Measurements from ENCODE around the gene MRPL20. TPM values are rescaled to one million over a fixed set of nuclear protein-coding genes. Genes with fewer than 3 reads are reported as not detected.
"Not testable (repeated sequence)": the region's sequence is repeated elsewhere in the genome, so short reads cannot be mapped to it uniquely, and the experiment has no call there.

Gene MRPL20
- total RNA-seq, 1 donor from 2014 or later, result 108 TPM

- H3K27ac Mint-ChIP-seq, result peak overlapping the region; percentile 66
- peak; percentile 72 for DNase-seq (ENCODE audit: extremely low spot score, unreplicated experiment)
- no peaks in the 10 kb centered on the region for H3K9me3 Mint-ChIP-seq
- peaks cover 9% of the 10 kb centered on the region for H3K4me1 Mint-ChIP-seq (ENCODE audit: unreplicated experiment)
- no peaks in the 10 kb centered on the region for H3K36me3 Mint-ChIP-seq
- H3K27me3 Mint-ChIP-seq, result no peaks in the 10 kb centered on the region
- peak overlapping the region; percentile 51 for H3K4me3 Mint-ChIP-seq
- TF ChIP-seq, protein P1, sequence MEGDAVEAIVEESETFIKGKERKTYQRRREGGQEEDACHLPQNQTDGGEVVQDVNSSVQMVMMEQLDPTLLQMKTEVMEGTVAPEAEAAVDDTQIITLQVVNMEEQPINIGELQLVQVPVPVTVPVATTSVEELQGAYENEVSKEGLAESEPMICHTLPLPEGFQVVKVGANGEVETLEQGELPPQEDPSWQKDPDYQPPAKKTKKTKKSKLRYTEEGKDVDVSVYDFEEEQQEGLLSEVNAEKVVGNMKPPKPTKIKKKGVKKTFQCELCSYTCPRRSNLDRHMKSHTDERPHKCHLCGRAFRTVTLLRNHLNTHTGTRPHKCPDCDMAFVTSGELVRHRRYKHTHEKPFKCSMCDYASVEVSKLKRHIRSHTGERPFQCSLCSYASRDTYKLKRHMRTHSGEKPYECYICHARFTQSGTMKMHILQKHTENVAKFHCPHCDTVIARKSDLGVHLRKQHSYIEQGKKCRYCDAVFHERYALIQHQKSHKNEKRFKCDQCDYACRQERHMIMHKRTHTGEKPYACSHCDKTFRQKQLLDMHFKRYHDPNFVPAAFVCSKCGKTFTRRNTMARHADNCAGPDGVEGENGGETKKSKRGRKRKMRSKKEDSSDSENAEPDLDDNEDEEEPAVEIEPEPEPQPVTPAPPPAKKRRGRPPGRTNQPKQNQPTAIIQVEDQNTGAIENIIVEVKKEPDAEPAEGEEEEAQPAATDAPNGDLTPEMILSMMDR (conservative IDR thresholded peaks at IDR 0.05), result peak; percentile 59
Observed at GRCh38 chr1:1430114-1430982, 23.3 kb upstream of the MRPL20 start.

- H3K27me3 Mint-ChIP-seq, result no peaks in the 10 kb centered on the region
- H3K4me3 Mint-ChIP-seq, result peak overlapping the region; percentile 51
- H3K36me3 Mint-ChIP-seq, result no peaks in the 10 kb centered on the region
- H3K27ac Mint-ChIP-seq, result peak overlapping the region; percentile 66
- TF ChIP-seq, protein P1 (conservative IDR thresholded peaks at IDR 0.05), result no peak
- no peak for DNase-seq (ENCODE audit: extremely low spot score, unreplicated experiment)
- no peaks in the 10 kb centered on the region for H3K9me3 Mint-ChIP-seq
- peaks cover 9% of the 10 kb centered on the region for H3K4me1 Mint-ChIP-seq (ENCODE audit: unreplicated experiment)
Observed at GRCh38 chr1:1429671-1430073, 22.6 kb upstream of the MRPL20 start.

GRCh38 chr1:1428967-1429366, 21.9 kb upstream of the MRPL20 start:
- not testable (repeated sequence) for H3K36me3 Mint-ChIP-seq; H3K9me3 Mint-ChIP-seq; H3K27me3 Mint-ChIP-seq; H3K4me1 Mint-ChIP-seq (ENCODE audit: unreplicated experiment); H3K27ac Mint-ChIP-seq; H3K4me3 Mint-ChIP-seq; DNase-seq (ENCODE audit: extremely low spot score, unreplicated experiment)

DNA sequence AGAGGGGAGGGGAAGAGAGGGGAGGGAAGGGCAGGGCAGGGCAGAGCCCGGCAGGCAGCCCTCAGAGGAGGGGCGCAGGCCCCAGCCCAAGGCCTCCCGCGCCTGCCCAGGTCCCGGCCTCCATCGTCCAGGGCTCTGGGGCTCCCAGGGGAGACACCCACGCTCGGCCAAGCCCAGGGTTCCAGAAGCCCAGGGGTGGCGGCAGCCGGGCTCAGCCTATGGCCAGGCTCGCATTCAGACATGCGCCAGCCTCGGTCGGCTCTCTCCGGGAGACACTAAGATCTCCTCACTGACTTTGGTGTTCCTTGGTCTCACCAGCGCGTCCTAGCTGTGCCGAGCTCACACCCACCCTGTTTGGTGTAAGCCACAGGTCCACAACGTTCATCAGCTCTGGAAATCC, 21.1 kb upstream of the MRPL20 start:
- DNase-seq (ENCODE audit: extremely low spot score, unreplicated experiment), result no peak
- H3K4me1 Mint-ChIP-seq (ENCODE audit: unreplicated experiment), result peaks cover 10% of the 10 kb centered on the region
- H3K36me3 Mint-ChIP-seq, result no peaks in the 10 kb centered on the region
- peak overlapping the region; percentile 71 for H3K4me3 Mint-ChIP-seq
- peak overlapping the region; percentile 47 for H3K27ac Mint-ChIP-seq
- TF ChIP-seq, protein P1 (conservative IDR thresholded peaks at IDR 0.05), result no peak
- H3K27me3 Mint-ChIP-seq, result no peaks in the 10 kb centered on the region
- H3K9me3 Mint-ChIP-seq, result no peaks in the 10 kb centered on the region

- TF ChIP-seq, protein P1 (conservative IDR thresholded peaks at IDR 0.05), result no peak
- no peak overlapping the region for H3K27ac Mint-ChIP-seq
- H3K27me3 Mint-ChIP-seq, result no peaks in the 10 kb centered on the region
- peaks cover 14% of the 10 kb centered on the region for H3K4me1 Mint-ChIP-seq (ENCODE audit: unreplicated experiment)
- DNase-seq (ENCODE audit: extremely low spot score, unreplicated experiment), result no peak
- no peaks in the 10 kb centered on the region for H3K9me3 Mint-ChIP-seq
- H3K36me3 Mint-ChIP-seq, result no peaks in the 10 kb centered on the region
- H3K4me3 Mint-ChIP-seq, result no peak overlapping the region
Observed at GRCh38 chr1:1427820-1428148, 20.7 kb upstream of the MRPL20 start.

- no peak for DNase-seq (ENCODE audit: extremely low spot score, unreplicated experiment)
- H3K27ac Mint-ChIP-seq, result no peak overlapping the region
- no peaks in the 10 kb centered on the region for H3K9me3 Mint-ChIP-seq
- no peak overlapping the region for H3K4me3 Mint-ChIP-seq
- no peaks in the 10 kb centered on the region for H3K36me3 Mint-ChIP-seq
- no peaks in the 10 kb centered on the region for H3K27me3 Mint-ChIP-seq
- peaks cover 17% of the 10 kb centered on the region for H3K4me1 Mint-ChIP-seq (ENCODE audit: unreplicated experiment)
- TF ChIP-seq, protein P1 (conservative IDR thresholded peaks at IDR 0.05), result no peak
Observed at GRCh38 chr1:1427106-1427819, 20.2 kb upstream of the MRPL20 start.
